Measurements from ENCODE around the gene CCNK. TPM values are rescaled to one million over a fixed set of nuclear protein-coding genes. Genes with fewer than 3 reads are reported as not detected.

CCNK gene
- total RNA-seq, 4 donors from 2014 or later: 25.7 to 61.9 (median 37.0) TPM

GRCh38 chr14:99466758-99467157 lies 14.5 kb upstream of the CCNK start:
- no peaks in the 10 kb centered on the region for H3K9me3 ChIP-seq
- no peak overlapping the region for H3K27ac ChIP-seq
- TF ChIP-seq CTCF (IDR thresholded peaks at IDR 0.05): no peak
- no peak for TF ChIP-seq POLR2A (IDR thresholded peaks at IDR 0.05)
- no peak overlapping the region for H3K4me3 ChIP-seq
- no peak for DNase-seq
- H3K27me3 ChIP-seq: no peaks in the 10 kb centered on the region
- peaks cover 0 to 39% (median 0%) of the 10 kb centered on the region in 3 donors for H3K36me3 ChIP-seq
- H3K4me1 ChIP-seq: peaks cover 0 to 11% (median 0%) of the 10 kb centered on the region in 4 donors

GRCh38 chr14:99467336-99468078 lies 13.7 kb upstream of the CCNK start:
- Histone ChIP-seq H3K27ac (no peak overlapping the region), H3K4me1 (peaks cover 0 to 11% (median 0%) of the 10 kb centered on the region in 4 donors), H3K4me3 (no peak overlapping the region), H3K27me3 (no peaks in the 10 kb centered on the region), H3K36me3 (peaks cover 0 to 31% (median 0%) of the 10 kb centered on the region in 3 donors), H3K9me3 (no peaks in the 10 kb centered on the region)
- TF ChIP-seq CTCF (IDR thresholded peaks at IDR 0.05): no peak
- TF ChIP-seq POLR2A (IDR thresholded peaks at IDR 0.05): no peak
- DNase-seq: no peak

DNA sequence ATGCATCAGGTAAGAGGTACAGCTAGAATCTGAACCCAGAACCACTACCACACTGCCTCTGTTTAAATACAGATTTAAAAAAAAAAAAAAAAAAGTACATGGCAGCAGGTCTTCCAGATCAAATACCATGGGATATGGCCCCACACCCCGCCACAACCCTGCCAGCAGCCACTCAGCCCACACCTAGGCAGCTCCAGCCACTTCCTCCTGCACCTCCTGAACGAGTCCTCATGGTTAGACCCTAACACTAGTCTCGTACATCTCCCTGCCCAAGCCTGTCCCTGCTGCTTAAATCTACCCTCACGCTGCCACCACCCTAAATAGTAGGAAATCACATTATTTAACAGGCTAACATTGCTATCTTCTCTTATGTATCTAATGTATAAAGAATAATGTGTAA lies 13.1 kb upstream of the CCNK start:
- DNase-seq: no peak
- no peaks in the 10 kb centered on the region for H3K27me3 ChIP-seq
- no peak for TF ChIP-seq POLR2A (IDR thresholded peaks at IDR 0.05)
- H3K27ac ChIP-seq: no peak overlapping the region
- H3K9me3 ChIP-seq: no peaks in the 10 kb centered on the region
- no peak overlapping the region for H3K4me3 ChIP-seq
- H3K36me3 ChIP-seq: peaks cover 0 to 26% (median 0%) of the 10 kb centered on the region in 3 donors
- peaks cover 0 to 11% (median 0%) of the 10 kb centered on the region in 4 donors for H3K4me1 ChIP-seq

GRCh38 chr14:99468836-99469592 lies 12.2 kb upstream of the CCNK start:
- DNase-seq: no peak
- Histone ChIP-seq H3K4me1 (peaks cover 0 to 11% (median 0%) of the 10 kb centered on the region in 4 donors), H3K36me3 (peaks cover 0 to 18% (median 0%) of the 10 kb centered on the region in 3 donors), H3K27ac (no peak overlapping the region), H3K9me3 (no peaks in the 10 kb centered on the region), H3K4me3 (no peak overlapping the region), H3K27me3 (no peaks in the 10 kb centered on the region)
- TF ChIP-seq CTCF (IDR thresholded peaks at IDR 0.05): no peak
- no peak for TF ChIP-seq POLR2A (IDR thresholded peaks at IDR 0.05)

GRCh38 chr14:99471731-99472130 lies 9.5 kb upstream of the CCNK start:
- Histone ChIP-seq H3K27me3 (no peaks in the 10 kb centered on the region), H3K4me3 (no peak overlapping the region), H3K36me3 (no peaks in the 10 kb centered on the region), H3K9me3 (no peaks in the 10 kb centered on the region), H3K4me1 (peaks cover 0 to 11% (median 0%) of the 10 kb centered on the region in 4 donors), H3K27ac (no peak overlapping the region)
- TF ChIP-seq POLR2A (IDR thresholded peaks at IDR 0.05): no peak
- no peak for TF ChIP-seq CTCF (IDR thresholded peaks at IDR 0.05)
- no peak for DNase-seq

DNA sequence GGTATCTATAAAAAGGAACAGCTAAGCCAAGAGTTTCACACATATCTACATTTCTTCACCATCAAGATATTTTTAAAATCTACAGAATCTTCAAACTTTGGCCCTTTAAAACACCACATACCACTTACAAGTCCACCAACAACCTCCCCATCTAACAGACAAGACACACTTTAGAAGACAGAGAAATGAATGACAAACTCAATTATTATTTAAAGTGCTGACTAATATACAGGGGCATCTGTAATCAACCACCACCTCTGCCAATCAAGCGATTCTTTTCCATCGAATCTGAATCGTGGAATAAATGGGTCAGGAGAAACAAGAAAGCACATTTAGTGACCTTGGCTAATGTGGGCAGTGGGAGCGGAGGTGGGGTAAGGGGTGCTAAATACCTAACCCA lies 8.3 kb upstream of the CCNK start:
- H3K9me3 ChIP-seq: no peaks in the 10 kb centered on the region
- H3K4me1 ChIP-seq: peaks cover 0 to 2% (median 0%) of the 10 kb centered on the region in 4 donors
- H3K27ac ChIP-seq: no peak overlapping the region
- DNase-seq: no peak
- no peaks in the 10 kb centered on the region for H3K36me3 ChIP-seq
- no peaks in the 10 kb centered on the region for H3K27me3 ChIP-seq
- no peak overlapping the region for H3K4me3 ChIP-seq
- TF ChIP-seq POLR2A (IDR thresholded peaks at IDR 0.05) (no peak), CTCF (IDR thresholded peaks at IDR 0.05) (no peak)

All from Peyer's patch (tissue), 4 donors.